Heart right ventricle (tissue), 16 donors: Measurements from ENCODE around the gene WDR73. TPM values are rescaled to one million over a fixed set of nuclear protein-coding genes. Genes with fewer than 3 reads are reported as not detected.
A peak's percentile ranks its signal among the peaks of the same experiment; 100 is the strongest.

Experiments
- ATAC-seq, 8 donors: fragments of 200-7000 bp; cut with Tn5 transposase; one replicate each; pipeline ENCODE4 v1.9.1; 2020; ENCODE audit warnings: mild to moderate bottlenecking in 8 of 8, moderate library complexity in 8 of 8, moderate number of reproducible peaks in 1 of 8
- DNase-seq, 2 donors: peaks; one replicate each; pipeline ENCODE4 v3.0.0-alpha.2; 2020
- H3K27ac ChIP-seq, 10 donors: fragments of 200-600 bp; sonication (generic) in 2 of 10; one replicate each; pipeline versions ENCODE4 v1.5.0 to v1.8.0; 2020 to 2022; ENCODE audit warnings: mild to moderate bottlenecking in 3 of 10
- H3K27me3 ChIP-seq, 7 donors: fragments of 200-600 bp; one replicate each; pipeline ENCODE4 v1.8.0; 2021 to 2022; ENCODE audit warnings: mild to moderate bottlenecking in 2 of 7
- H3K36me3 ChIP-seq, 9 donors: fragments of 200-600 bp; sonication (generic) in 1 of 9; one replicate each; pipeline versions ENCODE4 v1.5.0 to v1.8.0; 2020 to 2022; ENCODE audit warnings: mild to moderate bottlenecking in 2 of 9
- H3K4me1 ChIP-seq, 9 donors: fragments of 200-600 bp; sonication (generic) in 1 of 9; one replicate each; pipeline versions ENCODE4 v1.5.0 to v1.8.0; 2020 to 2022; ENCODE audit warnings: mild to moderate bottlenecking in 4 of 9
- H3K4me3 ChIP-seq, 10 donors: fragments of 200-600 bp; sonication (generic) in 2 of 10; one replicate each; pipeline versions ENCODE4 v1.5.0 to v1.8.0; 2020 to 2022; ENCODE audit warnings: mild to moderate bottlenecking in 7 of 10, moderate library complexity in 2 of 10
- H3K9me3 ChIP-seq, 11 donors: fragments of 200-600 bp in 10 of 11; sonication (generic) in 2 of 11; one replicate each; pipeline versions ENCODE4 v1.5.0 to v1.8.0; 2013 to 2022; ENCODE audit warnings: mild to moderate bottlenecking in 2 of 11, control low read depth in 1 of 11, moderate library complexity in 1 of 11
- CTCF ChIP-seq, 9 donors: fragments of 200-600 bp; sonication (generic) in 2 of 9; IDR thresholded peaks; one replicate each; pipeline versions ENCODE4 v1.5.0 to v1.8.0; 2021 to 2022; ENCODE audit warnings: antibody characterized with exemption in 9 of 9, mild to moderate bottlenecking in 5 of 9, moderate library complexity in 1 of 9
- WGBS, 2 donors: extraction: QIAGEN DNeasy Blood & Tissue Kit; methylation state at CpG; one replicate each; pipeline ENCODE4 v1.1.7; 2013; ENCODE audit warnings: inconsistent platforms in 1 of 2; 5-methylcytosine and 5-hydroxymethylcytosine counted together
- intact Hi-C, 10 donors: fragments of 100-400 bp; cut with DNase I; formaldehyde crosslinking; loops; one replicate each; pipeline versions ENCODE4 v1.11.1 to v1.14.2; 2022
- polyA plus RNA-seq, 2 donors: library from polyadenylated mRNA; stranded (reverse); fragments of 200-250 nt; gene quantifications; one replicate each; pipeline ENCODE4 v1.2.3, GENCODE V29; 2013
- total RNA-seq, 10 donors: library from RNA; stranded (reverse); fragmentation: NEBNext Ultra II Directional in 3 of 10; extraction: Animal tissue kit (Norgen Biotek cat#: 25700) in 3 of 10; gene quantifications; one replicate each; pipeline versions ENCODE4 v1.2.1 to v1.2.4, GENCODE V29; 2021 to 2023
- donor health status: Arrhythmogenic right ventricular cardiomyopathy.
- donor health status: ischemic (EF 13 %, LVEDD 7.1; RV severe dilation, severe dysfunction).
- donor health status: healthy with polysubstance abuse.
- donor health status: DM: no; HTN: yes; CAD: no.
- donor health status: DM: no; HTN: no; CAD: no.
- donor health status: ischemic (EF 25% LVEDD 6.9; RV normal size, moderate dysfunction).
- donor health status: ischemic (EF 25% LVEDD 5.7; RV mildly dilated, moderate dysfunction).
- donor health status: healthy.
- donor health status: DM: yes; HTN: yes; CAD: no.
- donor health status: Ischemic cardiomyopathy.
- donor health status: ischemic (EF 35%, LVEDD 5.7; RV mildly dilated, moderate dysfunction).
- donor health status: nonischemic (EF 11% LVEDD 7.7; RV severe dilation, severe dysfunction).
- donor health status: DM: yes; HTN: yes; CAD: no.
- donor health status: PGD.
- donor health status: ischemic (EF 29% LVEDD 5.4; RV normal size, mild dysfunction).
- donor health status: nonischemic (EF 23%, LVEDD 6.1; RV moderate dilation, normal function).

Gene WDR73
- total and polyA plus RNA-seq, 12 donors, result 10.4 to 18.4 (median 14.7) TPM

- Histone ChIP-seq H3K9me3 (no peaks in the 10 kb centered on the region), H3K27me3 (no peaks in the 10 kb centered on the region), H3K4me1 (peaks cover 0 to 30% (median 22%) of the 10 kb centered on the region in 9 donors), H3K36me3 (peaks cover 0 to 77% (median 40%) of the 10 kb centered on the region in 9 donors), H3K4me3 (no peak overlapping the region), H3K27ac (peak overlapping the region in 1 of 10 donors; percentile 35)
- WGBS, 2 donors, result 67 to 72% methylated on average over 3 of the region's 3 CpGs
- peak in 1 of 9 donors; percentile 25 for TF ChIP-seq CTCF (IDR thresholded peaks at IDR 0.05)
- ATAC-seq (no peak), DNase-seq (no peak)
- intact Hi-C loops, result loop anchor here in 1 of 10 donors (5.0 kb wide), 1 partner anchor 36 kb away; the partner anchor contains the start of gene ZSCAN2
These were observed 16.0 kb downstream of the WDR73 start for GRCh38 chr15:84638103-84638502.

- peak overlapping the region; percentile 92 to 100 (median 98) for H3K27ac ChIP-seq
- TF ChIP-seq CTCF (IDR thresholded peaks at IDR 0.05), result no peak
- intact Hi-C loops, result loop anchor here in 2 of 10 donors (1.0 to 5.0 kb wide), 2 partner anchors 20 to 37 kb away; partner anchors contain the start of gene WDR73 (in 1 of the 2)
- DNase-seq, result no peak
- ATAC-seq, result no peak
- 19 to 21% methylated on average over 23 of the region's 23 CpGs for WGBS, 2 donors
- no peaks in the 10 kb centered on the region for H3K9me3 ChIP-seq
- peaks cover 0 to 40% (median 7%) of the 10 kb centered on the region in 9 donors for H3K36me3 ChIP-seq
- peak overlapping the region; percentile 42 to 85 (median 72) for H3K4me3 ChIP-seq
- H3K27me3 ChIP-seq, result no peaks in the 10 kb centered on the region
- peaks cover 4 to 55% (median 45%) of the 10 kb centered on the region in 9 donors for H3K4me1 ChIP-seq
These were observed 19.8 kb downstream of the WDR73 start for GRCh38 chr15:84634228-84634837.

- Histone ChIP-seq H3K4me1 (peaks cover 4 to 55% (median 45%) of the 10 kb centered on the region in 9 donors), H3K9me3 (no peaks in the 10 kb centered on the region), H3K36me3 (peaks cover 0 to 32% (median 0%) of the 10 kb centered on the region in 9 donors), H3K4me3 (peak overlapping the region; percentile 42 to 85 (median 72)), H3K27ac (peak overlapping the region; percentile 92 to 100 (median 98)), H3K27me3 (no peaks in the 10 kb centered on the region)
- DNase-seq (peak; percentile 62 to 78), ATAC-seq (peak; percentile 53 to 81 (median 75))
- no peak for TF ChIP-seq CTCF (IDR thresholded peaks at IDR 0.05)
- intact Hi-C loops, result loop anchor here in 2 of 10 donors (1.0 to 5.0 kb wide), 2 partner anchors 21 to 36 kb away; partner anchors contain the start of gene WDR73 (in 1 of the 2)
- WGBS, 2 donors, result 0 to 1% methylated on average over 105 of the region's 105 CpGs
These were observed 20.5 kb downstream of the WDR73 start for GRCh38 chr15:84633311-84634227.

- peak in 1 of 8 donors; percentile 1 for ATAC-seq
- Histone ChIP-seq H3K4me3 (peak overlapping the region; percentile 43 to 85 (median 72)), H3K4me1 (peaks cover 4 to 49% (median 44%) of the 10 kb centered on the region in 9 donors), H3K9me3 (no peaks in the 10 kb centered on the region), H3K27ac (peak overlapping the region; percentile 46 to 100 (median 98)), H3K27me3 (no peaks in the 10 kb centered on the region), H3K36me3 (peaks cover 0 to 19% (median 0%) of the 10 kb centered on the region in 9 donors)
- intact Hi-C loops, result loop anchor here in 3 of 10 donors (1.0 to 5.0 kb wide), 4 partner anchors 23 to 34 kb away; partner anchors contain the start of genes WDR73 (in 1 of the 3) and ZSCAN2 (in 1 of the 3)
- 26 to 36% methylated on average over 7 of the region's 7 CpGs for WGBS, 2 donors
- no peak for DNase-seq
- no peak for TF ChIP-seq CTCF (IDR thresholded peaks at IDR 0.05)
These were observed 22.3 kb downstream of the WDR73 start for GRCh38 chr15:84631706-84632272.
